HepG2 (cell line): Measurements from ENCODE around the gene PALMD. TPM values are rescaled to one million over a fixed set of nuclear protein-coding genes. Genes with fewer than 3 reads are reported as not detected.

Source experiments
- DZIP1 ChIP-seq: sonication (generic); formaldehyde crosslinking; IDR thresholded peaks from 2 replicates; pipeline ENCODE4 v1.5.0; 2020; ENCODE audit warnings: mild to moderate bottlenecking, missing genetic modification reagents
- IRF9 ChIP-seq: sonication (generic); formaldehyde crosslinking; IDR thresholded peaks from 2 replicates; pipeline ENCODE4 v1.8.0; 2022; ENCODE audit warnings: missing genetic modification reagents, mild to moderate bottlenecking, borderline replicate concordance
- KAT2B ChIP-seq: fragments of 150-350 bp; IDR thresholded peaks from 2 replicates; pipeline ENCODE4 v1.6.1; 2014; ENCODE audit warnings: low read depth, low read length, borderline replicate concordance
- KDM2A ChIP-seq: sonication (generic); formaldehyde crosslinking; IDR thresholded peaks from 2 replicates; pipeline ENCODE4 v1.4.0; 2020; ENCODE audit warnings: low read depth, missing genetic modification reagents, borderline replicate concordance
- MYC ChIP-seq: sonication (generic); formaldehyde crosslinking; IDR thresholded peaks from 2 replicates; pipeline ENCODE4 v1.9.0; 2021; ENCODE audit warnings: missing genetic modification reagents, borderline replicate concordance
- NCOA2 ChIP-seq: sonication (generic); formaldehyde crosslinking; IDR thresholded peaks from 2 replicates; pipeline ENCODE4 v1.8.0; 2022; ENCODE audit warnings: inconsistent platforms
- NFE2L2 ChIP-seq: fragments of 150-350 bp; IDR thresholded peaks from 2 replicates; pipeline ENCODE4 v1.6.1; 2014; ENCODE audit warnings: low read length
- NFKB2 ChIP-seq: sonication (generic); formaldehyde crosslinking; IDR thresholded peaks from 2 replicates; pipeline ENCODE4 v1.4.0; 2020; ENCODE audit warnings: missing genetic modification reagents, borderline replicate concordance
- PHB2 ChIP-seq: fragments of 450-650 bp; IDR thresholded peaks from 2 replicates; pipeline ENCODE4 v1.6.1; 2018; ENCODE audit not compliant: partially characterized antibody
- SIX4 ChIP-seq: sonication (generic); formaldehyde crosslinking; IDR thresholded peaks from 2 replicates; pipeline ENCODE4 v1.4.0; 2020; ENCODE audit warnings: missing genetic modification reagents
- ZBTB26 ChIP-seq: IDR thresholded peaks from 2 replicates; pipeline ENCODE4 v1.6.1; 2016; ENCODE audit warnings: missing compliant biosample characterization, missing genetic modification reagents, borderline replicate concordance
- ZHX2 ChIP-seq, 2 experiments: sonication (generic) in 1 of 2; formaldehyde crosslinking in 1 of 2; IDR thresholded peaks; 2 replicates each; pipeline versions ENCODE4 v1.6.1 to v1.9.0; 2014 to 2022; ENCODE audit warnings: antibody characterized with exemption in 1 of 2, borderline replicate concordance in 1 of 2, inconsistent platforms in 1 of 2, low read depth in 1 of 2, missing genetic modification reagents in 1 of 2
- ZNF597 ChIP-seq: sonication (generic); formaldehyde crosslinking; IDR thresholded peaks from 2 replicates; pipeline ENCODE4 v1.5.0; 2020; ENCODE audit warnings: missing genetic modification reagents
- ZNF839 ChIP-seq: sonication (generic); formaldehyde crosslinking; IDR thresholded peaks from 2 replicates; pipeline ENCODE4 v1.4.0; 2020; ENCODE audit warnings: missing genetic modification reagents, mild to moderate bottlenecking, borderline replicate concordance
- polyA plus RNA-seq, 8 experiments: library from polyadenylated mRNA; depleted of rRNA in 3 of 8; stranded (reverse) in 7 of 8; unstranded in 1 of 8; fragments of >200 nt; fragmentation: Illumina TruSeq in 4 of 8; extraction: Trizol in 4 of 8; gene quantifications; 2 replicates each; pipeline versions ENCODE4 v1.2.1 to v1.2.3, GENCODE V29; 2011 to 2016; ENCODE audit warnings: low read depth in 4 of 8, missing spikeins in 1 of 8, mixed read lengths in 1 of 8; ENCODE audit not compliant: insufficient read depth in 1 of 8
- total RNA-seq, 5 experiments: library from RNA; depleted of rRNA; stranded (reverse); fragments of >200 nt; fragmentation: Illumina TruSeq; extraction: Trizol; gene quantifications; 2 replicates each; pipeline ENCODE4 v1.2.3, GENCODE V29; 2016; ENCODE audit warnings: low read depth in 1 of 5

The PALMD gene
- total and polyA plus RNA-seq, 2 of the 13 experiments (the other 11 are each of a cell fraction or from before 2014, with no cell fraction given): 5.5 to 31.1 TPM

- TF ChIP-seq NCOA2 (CRISPR knock-in tag) (no peak), SIX4 (CRISPR knock-in tag) (no peak), MYC (CRISPR knock-in tag) (peak; percentile 34; the same call in 1 of the 2 replicates), KAT2B (no peak), ZNF839 (CRISPR knock-in tag) (0 out of 2 replicates have a peak, but pooled peaks have one; percentile 48), NFKB2 (CRISPR knock-in tag) (0 out of 2 replicates have a peak, but pooled peaks have one; percentile 28), NFE2L2 (no peak), DZIP1 (no peak), ZBTB26 (CRISPR knock-in tag) (no peak), KDM2A (CRISPR knock-in tag) (peak; percentile 21; the same call in 1 of the 2 replicates), IRF9 (CRISPR knock-in tag) (0 out of 2 replicates have a peak, but pooled peaks have one; percentile 30), ZHX2 (IDR thresholded peaks at IDR 0.05; ENCODE audit: low read depth) (no peak), ZHX2 (CRISPR knock-in tag; IDR thresholded peaks at IDR 0.05; ENCODE audit: borderline replicate concordance) (no peak), ZNF597 (CRISPR knock-in tag) (no peak), PHB2 (no peak)
Observed at GRCh38 chr1:99645699-99646531, at the start of gene PALMD (continued).
